Hepatocyte (in vitro differentiated cells): ENCODE measurements around the gene IFNA5.

Experiments
- CTCF ChIP-seq: fragments of 200-600 bp; sonication (generic); IDR thresholded peaks from 2 replicates; pipeline ENCODE4 v1.5.1; 2016; ENCODE audit warnings: antibody characterized with exemption, mild to moderate bottlenecking; ENCODE audit not compliant: poor library complexity
- EZH2 ChIP-seq: fragments of 200-600 bp; sonication (generic); IDR thresholded peaks from 2 replicates; pipeline ENCODE4 v1.6.1; 2016; ENCODE audit warnings: antibody characterized with exemption, mild to moderate bottlenecking, borderline replicate concordance
- EZH2phosphoT487 ChIP-seq: fragments of 200-600 bp; sonication (generic); IDR thresholded peaks from one replicate; pipeline ENCODE4 v1.6.1; 2018; ENCODE audit warnings: antibody characterized with exemption, mild to moderate bottlenecking, low read depth, moderate library complexity; ENCODE audit not compliant: unreplicated experiment, severe bottlenecking

GRCh38 chr9:21316032-21316842, 11.1 kb upstream of the IFNA5 start:
- no peak for TF ChIP-seq CTCF
- TF ChIP-seq EZH2phosphoT487 = no peak
- no peak for TF ChIP-seq EZH2
